ENCODE data around the gene RNF157.

DNA sequence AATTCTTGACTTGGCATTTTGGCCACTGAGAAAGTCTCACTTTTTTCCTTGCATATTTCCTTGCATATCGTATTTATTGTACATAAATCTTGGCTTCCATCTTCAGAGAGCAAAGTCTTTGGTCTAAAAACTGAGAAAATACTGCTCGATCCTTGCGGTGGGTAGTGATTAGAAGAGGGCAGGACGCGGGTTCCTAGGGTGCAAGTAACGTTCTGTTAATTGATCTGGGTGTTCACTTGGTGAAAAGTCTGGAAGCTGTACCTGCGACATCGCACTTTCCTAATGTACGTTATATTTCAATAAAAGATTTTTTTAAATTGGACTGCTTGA, 24.1 kb upstream of the RNF157 start:
- no peak for TF ChIP-seq ZC3H4 (CRISPR knock-in tag; IDR thresholded peaks at IDR 0.05; ENCODE audit: borderline replicate concordance)
- TF ChIP-seq, protein P1, sequence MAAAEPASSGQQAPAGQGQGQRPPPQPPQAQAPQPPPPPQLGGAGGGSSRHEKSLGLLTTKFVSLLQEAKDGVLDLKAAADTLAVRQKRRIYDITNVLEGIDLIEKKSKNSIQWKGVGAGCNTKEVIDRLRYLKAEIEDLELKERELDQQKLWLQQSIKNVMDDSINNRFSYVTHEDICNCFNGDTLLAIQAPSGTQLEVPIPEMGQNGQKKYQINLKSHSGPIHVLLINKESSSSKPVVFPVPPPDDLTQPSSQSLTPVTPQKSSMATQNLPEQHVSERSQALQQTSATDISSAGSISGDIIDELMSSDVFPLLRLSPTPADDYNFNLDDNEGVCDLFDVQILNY (CRISPR knock-in tag; IDR thresholded peaks at IDR 0.05), result no peak
- TF ChIP-seq CTCF (IDR thresholded peaks at IDR 0.05 in 2 of 3, conservative IDR thresholded peaks at IDR 0.05 in 1 of 3; ENCODE audit: insufficient read depth in 2 of 3, low read depth in 1 of 3, low read length in 3 of 3), result no peak
- no peak for TF ChIP-seq ZNF274 (IDR thresholded peaks at IDR 0.05; ENCODE audit: borderline replicate concordance, low read depth, low read length)
- TF ChIP-seq KDM1A (IDR thresholded peaks at IDR 0.05), result no peak
- TF ChIP-seq IRF1 (CRISPR knock-in tag; IDR thresholded peaks at IDR 0.05; ENCODE audit: borderline replicate concordance), result no peak
